Measurements from ENCODE around the gene SIK2.

DNA sequence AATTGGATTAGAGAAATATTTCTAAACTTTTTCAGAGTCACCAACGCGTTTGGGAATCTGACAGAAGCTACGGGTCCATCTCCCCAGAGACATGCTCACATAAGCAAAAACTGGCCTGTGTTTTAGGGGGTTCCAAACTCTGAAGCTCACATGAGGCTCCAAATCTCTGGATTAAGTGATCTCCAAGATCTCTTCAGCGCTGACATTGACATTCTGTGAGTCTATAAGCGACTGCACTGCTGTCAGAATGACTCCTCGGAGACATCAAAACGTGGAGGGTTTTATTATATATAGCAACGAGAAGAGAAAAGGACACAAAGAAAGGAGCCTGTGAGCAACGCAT lies 642 bp upstream of the SIK2 start:
- TF ChIP-seq, protein P1, sequence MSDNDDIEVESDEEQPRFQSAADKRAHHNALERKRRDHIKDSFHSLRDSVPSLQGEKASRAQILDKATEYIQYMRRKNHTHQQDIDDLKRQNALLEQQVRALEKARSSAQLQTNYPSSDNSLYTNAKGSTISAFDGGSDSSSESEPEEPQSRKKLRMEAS (IDR thresholded peaks at IDR 0.05): no peak
- TF ChIP-seq RAD21 (IDR thresholded peaks at IDR 0.05; ENCODE audit: low read depth) (no peak), YY1 (IDR thresholded peaks at IDR 0.05; ENCODE audit: low read depth) (no peak), TAF1 (IDR thresholded peaks at IDR 0.05; ENCODE audit: low read depth) (no peak), EP300 (IDR thresholded peaks at IDR 0.05; ENCODE audit: borderline replicate concordance) (no peak), CEBPB (IDR thresholded peaks at IDR 0.05) (no peak)
- TF ChIP-seq, protein P2, sequence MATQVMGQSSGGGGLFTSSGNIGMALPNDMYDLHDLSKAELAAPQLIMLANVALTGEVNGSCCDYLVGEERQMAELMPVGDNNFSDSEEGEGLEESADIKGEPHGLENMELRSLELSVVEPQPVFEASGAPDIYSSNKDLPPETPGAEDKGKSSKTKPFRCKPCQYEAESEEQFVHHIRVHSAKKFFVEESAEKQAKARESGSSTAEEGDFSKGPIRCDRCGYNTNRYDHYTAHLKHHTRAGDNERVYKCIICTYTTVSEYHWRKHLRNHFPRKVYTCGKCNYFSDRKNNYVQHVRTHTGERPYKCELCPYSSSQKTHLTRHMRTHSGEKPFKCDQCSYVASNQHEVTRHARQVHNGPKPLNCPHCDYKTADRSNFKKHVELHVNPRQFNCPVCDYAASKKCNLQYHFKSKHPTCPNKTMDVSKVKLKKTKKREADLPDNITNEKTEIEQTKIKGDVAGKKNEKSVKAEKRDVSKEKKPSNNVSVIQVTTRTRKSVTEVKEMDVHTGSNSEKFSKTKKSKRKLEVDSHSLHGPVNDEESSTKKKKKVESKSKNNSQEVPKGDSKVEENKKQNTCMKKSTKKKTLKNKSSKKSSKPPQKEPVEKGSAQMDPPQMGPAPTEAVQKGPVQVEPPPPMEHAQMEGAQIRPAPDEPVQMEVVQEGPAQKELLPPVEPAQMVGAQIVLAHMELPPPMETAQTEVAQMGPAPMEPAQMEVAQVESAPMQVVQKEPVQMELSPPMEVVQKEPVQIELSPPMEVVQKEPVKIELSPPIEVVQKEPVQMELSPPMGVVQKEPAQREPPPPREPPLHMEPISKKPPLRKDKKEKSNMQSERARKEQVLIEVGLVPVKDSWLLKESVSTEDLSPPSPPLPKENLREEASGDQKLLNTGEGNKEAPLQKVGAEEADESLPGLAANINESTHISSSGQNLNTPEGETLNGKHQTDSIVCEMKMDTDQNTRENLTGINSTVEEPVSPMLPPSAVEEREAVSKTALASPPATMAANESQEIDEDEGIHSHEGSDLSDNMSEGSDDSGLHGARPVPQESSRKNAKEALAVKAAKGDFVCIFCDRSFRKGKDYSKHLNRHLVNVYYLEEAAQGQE (IDR thresholded peaks at IDR 0.05; ENCODE audit: low read depth): no peak

Measured in Ishikawa (cell line).